Caki2 (cell line): Measurements from ENCODE around the gene PPP6C. TPM values are rescaled to one million over a fixed set of nuclear protein-coding genes. Genes with fewer than 3 reads are reported as not detected.
"Not testable (repeated sequence)": the region's sequence is repeated elsewhere in the genome, so short reads cannot be mapped to it uniquely, and the experiment has no call there.

Experiments used
- DNase-seq: peaks from one replicate; pipeline ENCODE4 v3.0.0-alpha.2; 2015; ENCODE audit warnings: low read depth
- in situ Hi-C: cut with HindIII; loops from 2 replicates; pipeline ENCODE4 v1.10.0; 2016; ENCODE audit warnings: low sequenced_read_pairs, low pct_unique_long_range_greater_than_20kb, mixed read lengths
- total RNA-seq: library from RNA; depleted of rRNA; stranded (reverse); fragments of >200 nt; shearing (Covaris generic); gene quantifications from 2 replicates; pipeline ENCODE4 v1.2.3, GENCODE V29; 2014; ENCODE audit warnings: low replicate concordance; rRNA removed

The PPP6C gene
- 29.2 and 50.3 TPM in 2 replicates for total RNA-seq

- in situ Hi-C loops: no loop called here
- DNase-seq: peak; percentile 87
These were observed at the start of gene PPP6C for GRCh38 chr9:125189361-125190289. PPP6C (minus strand) TSS chr9:125189803; CDS start chr9:125189718, 85 bp downstream.

- in situ Hi-C loops: no loop called here
- no peak for DNase-seq
These were observed 49.4 kb upstream of the PPP6C start for GRCh38 chr9:125238915-125239446.

DNA sequence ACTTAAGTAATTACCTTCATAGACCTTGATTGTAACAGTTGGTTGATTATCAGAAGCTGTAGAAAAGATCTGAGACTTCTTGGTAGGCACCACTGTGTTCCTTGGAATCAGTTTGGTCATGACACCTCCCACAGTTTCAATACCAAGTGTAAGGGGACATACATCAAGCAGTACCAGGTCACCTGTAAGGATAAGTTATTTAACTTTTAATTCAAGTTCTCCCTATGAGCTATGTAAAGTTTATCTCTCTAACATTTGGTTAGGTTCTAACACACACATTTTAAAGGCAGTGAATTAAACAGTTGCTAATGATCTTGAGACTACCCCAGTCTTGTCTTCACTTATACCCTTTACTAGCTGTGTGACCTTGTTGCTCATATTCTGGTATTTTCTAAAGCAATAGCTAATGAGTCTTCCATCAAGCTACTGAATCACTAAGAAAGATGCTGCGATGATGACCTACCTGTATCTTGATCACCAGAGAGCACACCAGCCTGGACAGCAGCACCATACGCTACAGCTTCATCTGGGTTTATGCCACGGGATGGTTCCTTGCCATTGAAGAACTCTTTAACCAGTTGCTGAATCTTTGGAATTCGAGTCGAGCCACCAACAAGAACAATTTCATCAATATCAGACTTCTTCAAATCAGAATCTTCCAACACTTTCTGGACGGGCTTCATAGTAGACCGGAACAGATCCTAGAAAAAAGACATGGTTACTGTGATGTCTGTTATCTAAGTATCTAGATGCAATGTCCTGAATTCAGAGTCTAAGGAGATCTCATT, 48.7 kb upstream of the PPP6C start:
- in situ Hi-C loops: no loop called here
- no peak for DNase-seq

DNA sequence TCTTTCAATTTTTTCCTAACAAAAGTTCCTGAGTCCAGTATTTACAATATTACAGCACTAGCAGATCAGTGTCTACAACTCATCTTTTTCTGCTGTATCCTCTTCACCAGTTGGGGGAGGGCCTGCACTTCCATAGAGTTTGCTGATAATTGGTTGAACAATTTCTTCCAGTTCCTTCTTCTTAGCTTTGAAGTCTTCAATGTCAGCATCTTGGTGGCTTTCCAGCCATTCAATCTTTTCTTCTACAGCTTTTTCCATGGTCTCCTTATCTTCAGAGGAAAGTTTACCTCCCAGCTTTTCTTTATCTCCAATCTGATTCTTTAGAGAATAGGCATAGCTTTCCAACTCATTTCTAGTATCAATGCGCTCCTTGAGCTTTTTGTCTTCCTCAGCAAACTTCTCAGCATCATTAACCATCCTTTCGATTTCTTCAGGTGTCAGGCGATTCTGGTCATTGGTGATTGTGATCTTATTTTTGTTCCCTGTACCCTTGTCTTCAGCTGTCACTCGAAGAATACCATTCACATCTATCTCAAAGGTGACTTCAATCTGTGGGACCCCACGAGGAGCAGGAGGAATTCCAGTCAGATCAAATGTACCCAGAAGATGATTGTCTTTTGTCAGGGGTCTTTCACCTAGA, 47.0 kb upstream of the PPP6C start:
- DNase-seq, in situ Hi-C loops: not testable (repeated sequence)

GRCh38 chr9:125235804-125236519, 46.4 kb upstream of the PPP6C start:
- in situ Hi-C loops: no loop called here
- no peak for DNase-seq

DNA sequence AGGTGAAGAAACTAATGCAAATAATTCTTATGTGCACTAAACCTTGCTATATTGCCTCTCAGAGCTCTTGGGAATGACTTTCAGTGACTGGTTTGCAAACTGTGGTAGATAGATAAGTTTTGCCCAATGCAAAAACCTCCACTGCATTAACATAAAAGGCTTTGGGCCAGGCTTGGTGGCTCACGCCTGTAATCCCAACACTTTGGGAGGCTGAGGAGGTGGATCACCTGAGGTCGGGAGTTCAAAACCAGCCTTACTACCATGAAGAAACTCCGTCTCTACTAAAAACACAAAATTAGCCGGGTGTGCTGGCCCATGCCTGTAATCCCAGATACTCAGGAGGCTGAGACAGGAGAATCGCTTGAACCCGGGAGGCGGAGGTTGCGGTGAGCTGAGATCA, 44.5 kb upstream of the PPP6C start:
- in situ Hi-C loops: not testable (repeated sequence)

GRCh38 chr9:125233678-125234077, 44.1 kb upstream of the PPP6C start:
- DNase-seq: peak; percentile 83
- in situ Hi-C loops: no loop called here

More for the DNA sequence above, 44.5 kb upstream of the PPP6C start:
- DNase-seq: not testable (repeated sequence)

GRCh38 chr9:125227761-125228160, 38.2 kb upstream of the PPP6C start:
- DNase-seq: no peak
- in situ Hi-C loops: no loop called here

GRCh38 chr9:125224858-125225257, 35.3 kb upstream of the PPP6C start:
- DNase-seq, in situ Hi-C loops: not testable (repeated sequence)

- no peak for DNase-seq
- in situ Hi-C loops: no loop called here
These were observed 29.0 kb upstream of the PPP6C start for GRCh38 chr9:125218621-125219020.

GRCh38 chr9:125214186-125214585, 24.6 kb upstream of the PPP6C start:
- in situ Hi-C loops: no loop called here
- no peak for DNase-seq

DNA sequence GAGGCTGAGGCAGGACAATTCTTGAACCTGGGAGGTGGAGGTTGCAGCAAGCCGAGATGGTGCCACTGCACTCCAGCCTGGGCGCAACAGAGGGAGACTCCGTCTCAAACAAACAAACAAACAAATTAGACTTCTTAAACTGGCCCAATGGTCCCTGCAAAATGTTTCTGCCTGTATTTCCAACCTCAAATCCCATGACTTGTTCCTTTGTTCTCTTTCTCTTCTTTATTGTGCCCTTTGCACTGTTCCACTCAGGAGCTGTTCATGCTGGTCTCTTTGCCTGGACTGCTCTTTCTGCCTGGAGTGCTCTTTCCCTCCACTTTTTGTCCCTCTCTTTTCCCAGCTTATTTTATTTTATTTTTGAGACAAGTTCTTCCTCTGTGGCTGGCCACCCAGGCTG, 14.9 kb upstream of the PPP6C start:
- in situ Hi-C loops: no loop called here
- no peak for DNase-seq

DNA sequence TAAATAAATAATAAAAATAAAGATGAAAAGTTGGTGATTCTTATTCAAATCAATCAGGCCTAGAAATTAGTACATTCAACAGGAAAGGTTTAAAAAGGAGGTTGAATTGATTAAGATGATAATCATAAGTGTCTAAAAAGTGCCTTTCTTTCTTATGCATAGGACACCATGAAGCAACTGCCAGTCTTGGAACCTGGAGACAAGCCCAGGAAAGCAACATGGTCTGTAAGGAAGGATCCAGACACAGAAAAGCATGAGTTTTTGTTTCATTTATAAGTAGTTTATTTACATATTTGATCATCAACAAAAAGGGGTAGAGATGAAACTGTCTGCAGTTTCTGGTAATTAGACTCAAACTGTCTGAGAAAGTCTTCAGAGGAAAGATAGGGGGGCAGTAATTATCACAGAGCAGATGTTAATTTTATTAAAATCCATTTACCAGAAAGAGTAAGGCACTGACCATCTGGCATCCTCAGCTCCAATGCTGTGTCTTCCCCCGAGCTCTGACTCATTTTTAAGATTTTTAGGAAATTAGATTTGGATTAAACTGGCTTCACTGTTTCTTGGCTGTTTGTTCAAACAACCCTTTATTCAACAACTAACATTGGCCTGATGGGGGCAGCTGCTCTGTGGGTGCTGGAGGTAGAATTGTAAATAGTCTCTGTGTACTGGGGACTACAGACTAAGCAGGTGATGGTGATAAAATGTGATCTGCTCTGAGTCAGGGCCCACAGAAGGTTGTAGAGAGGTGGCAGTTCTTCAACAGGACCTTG, 13.4 kb upstream of the PPP6C start:
- no peak for DNase-seq
- in situ Hi-C loops: no loop called here

- peak; percentile 93 for DNase-seq
- in situ Hi-C loops: no loop called here
These were observed 10.8 kb upstream of the PPP6C start, which contains the start of gene RABEPK for GRCh38 chr9:125200216-125201047. RABEPK (plus strand) TSS chr9:125200542; CDS start chr9:125203014, 2,472 bp downstream.

- in situ Hi-C loops, DNase-seq: not testable (repeated sequence)
These were observed 6.0 kb upstream of the PPP6C start for GRCh38 chr9:125195591-125195990.

DNA sequence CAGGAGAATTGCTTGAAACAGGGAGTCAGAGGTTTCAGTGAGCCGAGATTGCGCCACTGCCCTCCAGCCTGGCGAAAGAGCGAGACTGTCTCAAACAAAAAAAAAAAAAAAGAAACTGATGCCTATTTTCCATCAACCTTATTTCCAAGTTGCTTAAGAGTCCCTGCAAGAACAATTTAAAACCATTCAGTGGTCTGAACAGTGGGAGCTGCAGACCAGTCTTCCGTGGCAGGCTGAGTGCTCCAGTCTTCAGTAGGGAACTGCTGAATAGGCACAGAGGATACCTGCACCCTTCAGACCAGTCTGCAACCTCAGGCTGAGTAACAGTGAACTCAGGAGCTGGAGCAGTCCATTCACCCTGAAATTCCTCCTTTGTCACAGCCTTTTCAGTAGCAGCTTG, 4.9 kb upstream of the PPP6C start:
- DNase-seq, in situ Hi-C loops: not testable (repeated sequence)
